Measurements from ENCODE around the gene ELOVL5.
"Not testable (repeated sequence)": the region's sequence is repeated elsewhere in the genome, so short reads cannot be mapped to it uniquely, and the experiment has no call there.

The ELOVL5 gene

GRCh38 chr6:53349209-53349693 is 501 bp upstream of the ELOVL5 start:
- no peak for TF ChIP-seq CTCF (IDR thresholded peaks at IDR 0.05; ENCODE audit: low read depth, low read length, missing control alignments)
- peak overlapping the region; percentile 76 for H3K4me3 ChIP-seq (replicated peaks; ENCODE audit: low read depth, low read length)
- no peak for DNase-seq (ENCODE audit: extremely low read depth, low read depth)

- DNase-seq (ENCODE audit: extremely low read depth, low read depth) = no peak
- peak overlapping the region; percentile 76 for H3K4me3 ChIP-seq (replicated peaks; ENCODE audit: low read depth, low read length)
- no peak for TF ChIP-seq CTCF (IDR thresholded peaks at IDR 0.05; ENCODE audit: low read depth, low read length, missing control alignments)
Observed at GRCh38 chr6:53347921-53348370, 804 bp downstream of the ELOVL5 start.

GRCh38 chr6:53347250-53347920 is 1.4 kb downstream of the ELOVL5 start:
- no peak for DNase-seq (ENCODE audit: extremely low read depth, low read depth)
- no peak for TF ChIP-seq CTCF (IDR thresholded peaks at IDR 0.05; ENCODE audit: low read depth, low read length, missing control alignments)

GRCh38 chr6:53346049-53346448 is 2.7 kb downstream of the ELOVL5 start:
- DNase-seq (ENCODE audit: extremely low read depth, low read depth); H3K4me3 ChIP-seq (replicated peaks; ENCODE audit: low read depth, low read length): not testable (repeated sequence)

More at GRCh38 chr6:53347250-53347920, 1.4 kb downstream of the ELOVL5 start:
- peak overlapping the region; percentile 76 for H3K4me3 ChIP-seq (replicated peaks; ENCODE audit: low read depth, low read length)

GRCh38 chr6:53344969-53345368 is 3.8 kb downstream of the ELOVL5 start:
- no peak for DNase-seq (ENCODE audit: extremely low read depth, low read depth)
- no peak for TF ChIP-seq CTCF (IDR thresholded peaks at IDR 0.05; ENCODE audit: low read depth, low read length, missing control alignments)
- no peak overlapping the region for H3K4me3 ChIP-seq (replicated peaks; ENCODE audit: low read depth, low read length)

- no peak for DNase-seq (ENCODE audit: extremely low read depth, low read depth)
- no peak overlapping the region for H3K4me3 ChIP-seq (replicated peaks; ENCODE audit: low read depth, low read length)
- no peak for TF ChIP-seq CTCF (IDR thresholded peaks at IDR 0.05; ENCODE audit: low read depth, low read length, missing control alignments)
Observed at GRCh38 chr6:53343092-53343491, 5.7 kb downstream of the ELOVL5 start.

- TF ChIP-seq CTCF (IDR thresholded peaks at IDR 0.05; ENCODE audit: low read depth, low read length, missing control alignments) = no peak
- no peak overlapping the region for H3K4me3 ChIP-seq (replicated peaks; ENCODE audit: low read depth, low read length)
- DNase-seq (ENCODE audit: extremely low read depth, low read depth) = no peak
Observed at GRCh38 chr6:53342217-53342616, 6.5 kb downstream of the ELOVL5 start.
